Fibroblast of lung (primary cell): ENCODE data around the gene IRF5. TPM values are rescaled to one million over a fixed set of nuclear protein-coding genes. Genes with fewer than 3 reads are reported as not detected.

Experiments
- DNase-seq, 2 donors: peaks; one replicate each; pipeline versions ENCODE4 v3.0.0 to v3.0.0-alpha.2; 2010; ENCODE audit warnings: low read depth in 2 of 2
- H2AFZ ChIP-seq: 2 replicates; pipeline ENCODE4 v1.5.1; 2012; ENCODE audit warnings: low read length, control low read depth, inconsistent platforms
- H3K27ac ChIP-seq: 2 replicates; pipeline ENCODE4 v1.5.1; 2011; ENCODE audit warnings: low read length, control low read depth; ENCODE audit not compliant: insufficient read depth
- H3K27me3 ChIP-seq: 2 replicates; pipeline ENCODE4 v1.5.1; 2011; ENCODE audit warnings: mild to moderate bottlenecking, low read length; ENCODE audit not compliant: control insufficient read depth, insufficient read depth
- H3K36me3 ChIP-seq: 2 replicates; pipeline ENCODE4 v1.5.1; 2011; ENCODE audit warnings: low read length; ENCODE audit not compliant: control insufficient read depth, insufficient read depth
- H3K4me1 ChIP-seq: 2 replicates; pipeline ENCODE4 v1.5.1; 2011; ENCODE audit warnings: low read length; ENCODE audit not compliant: control insufficient read depth, insufficient read depth; ENCODE audit errors: extremely low read depth
- H3K4me2 ChIP-seq: 2 replicates; pipeline ENCODE4 v1.5.1; 2011; ENCODE audit warnings: low read length, control low read depth; ENCODE audit not compliant: insufficient read depth; ENCODE audit errors: extremely low read depth
- H3K4me3 ChIP-seq, 4 experiments: fragments of 200-600 bp in 1 of 4; sonication (generic) in 1 of 4; replicated peaks in 1 of 4; 2 replicates each; pipeline ENCODE4 v1.5.1; 2011 to 2016; ENCODE audit warnings: low read length in 4 of 4, low read depth in 3 of 4, mild to moderate bottlenecking in 3 of 4, control low read depth in 2 of 4, inconsistent platforms in 1 of 4, mixed read lengths in 1 of 4; ENCODE audit not compliant: insufficient read depth in 1 of 4; ENCODE audit errors: control extremely low read depth in 1 of 4
- H3K79me2 ChIP-seq: 2 replicates; pipeline ENCODE4 v1.5.1; 2012; ENCODE audit warnings: mild to moderate bottlenecking, low read length, inconsistent platforms; ENCODE audit not compliant: control insufficient read depth, insufficient read depth
- H3K9ac ChIP-seq: 2 replicates; pipeline ENCODE4 v1.5.1; 2011; ENCODE audit warnings: mild to moderate bottlenecking, low read length, control low read depth; ENCODE audit not compliant: insufficient read depth
- H3K9me3 ChIP-seq: 2 replicates; pipeline ENCODE4 v1.5.1; 2012; ENCODE audit warnings: low read depth, low read length; ENCODE audit not compliant: control insufficient read depth, insufficient read depth
- H4K20me1 ChIP-seq: 2 replicates; pipeline ENCODE4 v1.5.1; 2011; ENCODE audit warnings: low read length; ENCODE audit not compliant: control insufficient read depth, insufficient read depth; ENCODE audit errors: extremely low read depth
- CTCF ChIP-seq, 2 donors: IDR thresholded peaks in 1 of 2; conservative IDR thresholded peaks in 1 of 2; 1 replicate in 1 of 2; 2 replicates in 1 of 2; pipeline ENCODE4 v1.5.1; 2011 to 2012; ENCODE audit warnings: low read length in 2 of 2, control low read depth in 1 of 2, inconsistent platforms in 1 of 2, low read depth in 1 of 2, mild to moderate bottlenecking in 1 of 2
- EZH2 ChIP-seq: IDR thresholded peaks from 2 replicates; pipeline ENCODE4 v1.5.1; 2012; ENCODE audit warnings: low read length, control low read depth, mild to moderate bottlenecking; ENCODE audit errors: missing control alignments
- polyA plus RNA-seq, 2 donors: library from polyadenylated mRNA; depleted of rRNA in 1 of 2; stranded (reverse) in 1 of 2; unstranded in 1 of 2; fragments of >200 nt; gene quantifications; 2 replicates each; pipeline ENCODE4 v1.2.1, GENCODE V29; 2011 to 2012; ENCODE audit warnings: missing spikeins in 1 of 2
- total RNA-seq: library from RNA; depleted of rRNA; stranded (reverse); fragments of >200 nt; gene quantifications from 2 replicates; pipeline ENCODE4 v1.2.1, GENCODE V29; 2014

Gene IRF5
- total and polyA plus RNA-seq, 2 donors (not counting 1 experiment from before 2014, with no cell fraction given) = 0.33 TPM; not detected in 1

- TF ChIP-seq EZH2 (no peak), CTCF (conservative IDR thresholded peaks at IDR 0.05 in 1 of 2, IDR thresholded peaks at IDR 0.05 in 1 of 2; ENCODE audit: low read depth in 1 of 2, low read length in 2 of 2) (no peak)
- no peaks in the 10 kb centered on the region for H4K20me1 ChIP-seq
- DNase-seq = no peak
These were observed 8.6 kb upstream of the IRF5 start for GRCh38 chr7:128928882-128929788.

GRCh38 chr7:128931190-128931798 is 6.4 kb upstream of the IRF5 start:
- no peaks in the 10 kb centered on the region for H3K79me2 ChIP-seq
- H3K27ac ChIP-seq = no peak overlapping the region
- H2AFZ ChIP-seq = no peak overlapping the region
- H3K4me1 ChIP-seq = no peaks in the 10 kb centered on the region
- DNase-seq = no peak
- H3K9ac ChIP-seq = no peak overlapping the region
- H3K27me3 ChIP-seq = peaks cover 8% of the 10 kb centered on the region
- no peak overlapping the region for H3K4me2 ChIP-seq
- H3K9me3 ChIP-seq = no peaks in the 10 kb centered on the region
- no peak overlapping the region for H3K4me3 ChIP-seq
- no peaks in the 10 kb centered on the region for H3K36me3 ChIP-seq
- TF ChIP-seq CTCF (conservative IDR thresholded peaks at IDR 0.05 in 1 of 2, IDR thresholded peaks at IDR 0.05 in 1 of 2; ENCODE audit: low read depth in 1 of 2, low read length in 2 of 2) (no peak), EZH2 (no peak)
- no peaks in the 10 kb centered on the region for H4K20me1 ChIP-seq

More at GRCh38 chr7:128928882-128929788, 8.6 kb upstream of the IRF5 start:
- Histone ChIP-seq H3K9me3 (no peaks in the 10 kb centered on the region), H2AFZ (no peak overlapping the region), H3K4me1 (no peaks in the 10 kb centered on the region), H3K4me2 (no peak overlapping the region), H3K36me3 (no peaks in the 10 kb centered on the region), H3K9ac (no peak overlapping the region), H3K27ac (no peak overlapping the region), H3K79me2 (no peaks in the 10 kb centered on the region), H3K4me3 (no peak overlapping the region), H3K27me3 (no peaks in the 10 kb centered on the region)

- H3K27me3 ChIP-seq = peaks cover 14% of the 10 kb centered on the region
- H3K4me3 ChIP-seq = no peak overlapping the region
- H3K79me2 ChIP-seq = no peaks in the 10 kb centered on the region
- H3K4me1 ChIP-seq = no peaks in the 10 kb centered on the region
- H3K9ac ChIP-seq = no peak overlapping the region
- no peaks in the 10 kb centered on the region for H3K9me3 ChIP-seq
- H3K4me2 ChIP-seq = no peak overlapping the region
- no peaks in the 10 kb centered on the region for H3K36me3 ChIP-seq
- no peak for DNase-seq
- H4K20me1 ChIP-seq = no peaks in the 10 kb centered on the region
- H2AFZ ChIP-seq = no peak overlapping the region
- H3K27ac ChIP-seq = no peak overlapping the region
- TF ChIP-seq EZH2 = no peak
- no peak for TF ChIP-seq CTCF (conservative IDR thresholded peaks at IDR 0.05 in 1 of 2, IDR thresholded peaks at IDR 0.05 in 1 of 2; ENCODE audit: low read depth in 1 of 2, low read length in 2 of 2)
These were observed 5.5 kb upstream of the IRF5 start for GRCh38 chr7:128931965-128932861.
